ENCODE data around the gene ZCWPW1. TPM values are rescaled to one million over a fixed set of nuclear protein-coding genes. Genes with fewer than 3 reads are reported as not detected.
"Not testable (repeated sequence)": the region's sequence is repeated elsewhere in the genome, so short reads cannot be mapped to it uniquely, and the experiment has no call there.

Gene ZCWPW1
- total RNA-seq, 1 donor = 2.4 TPM

GRCh38 chr7:100357131-100357561, 71.4 kb downstream of the ZCWPW1 start:
- no peak for DNase-seq (ENCODE audit: low read depth in 2 of 3, low spot score in 2 of 3)

- no peak for DNase-seq (ENCODE audit: low read depth in 2 of 3, low spot score in 2 of 3)
Observed at GRCh38 chr7:100356416-100357068, 72.0 kb downstream of the ZCWPW1 start.

GRCh38 chr7:100353685-100354330, 74.7 kb downstream of the ZCWPW1 start:
- DNase-seq (ENCODE audit: low read depth in 2 of 3, low spot score in 2 of 3) = no peak

GRCh38 chr7:100352984-100353684, 75.4 kb downstream of the ZCWPW1 start:
- no peak for DNase-seq (ENCODE audit: low read depth in 2 of 3, low spot score in 2 of 3)

- not testable (repeated sequence) for DNase-seq (ENCODE audit: low read depth in 2 of 3, low spot score in 2 of 3)
Observed at GRCh38 chr7:100352230-100352781, 76.2 kb downstream of the ZCWPW1 start.

GRCh38 chr7:100351657-100352058, 76.8 kb downstream of the ZCWPW1 start:
- DNase-seq (ENCODE audit: low read depth in 2 of 3, low spot score in 2 of 3) = no peak

Other genes with a start within 250 kb of the ZCWPW1 start
- 0.54 TPM for gene PVRIG, start 208.8 kb downstream of the ZCWPW1 start, total RNA-seq
- gene SPDYE3, start 121.0 kb downstream of the ZCWPW1 start, total RNA-seq = not detected
- gene PILRB, start 70.6 kb downstream of the ZCWPW1 start, total RNA-seq = 39.6 TPM
- 2.2 TPM for gene PILRA, start 55.2 kb downstream of the ZCWPW1 start, total RNA-seq
- 88.3 TPM for gene MEPCE, start 1.1 kb upstream of the ZCWPW1 start, total RNA-seq
- gene PPP1R35, start 7.8 kb upstream of the ZCWPW1 start, total RNA-seq = 43.1 TPM
- gene SPACDR, start 35.6 kb upstream of the ZCWPW1 start, total RNA-seq = 0.27 TPM
- gene TSC22D4, start 50.5 kb upstream of the ZCWPW1 start, total RNA-seq = 60.9 TPM
- gene NYAP1, start 55.2 kb upstream of the ZCWPW1 start, total RNA-seq = under 0.01 TPM
- gene AGFG2, start 110.5 kb upstream of the ZCWPW1 start, total RNA-seq = 10.5 TPM
- 2.2 TPM for gene SAP25, start 145.2 kb upstream of the ZCWPW1 start, total RNA-seq
- 109 TPM for gene LRCH4, start 157.4 kb upstream of the ZCWPW1 start, total RNA-seq
- gene FBXO24, start 157.6 kb upstream of the ZCWPW1 start, total RNA-seq = 0.81 TPM
- 0.81 TPM for gene PCOLCE, start 173.7 kb upstream of the ZCWPW1 start, total RNA-seq
- gene MOSPD3, start 183.8 kb upstream of the ZCWPW1 start, total RNA-seq = 12.1 TPM
- gene TFR2, start 212.8 kb upstream of the ZCWPW1 start, total RNA-seq = 51.7 TPM
- not detected for gene ACTL6B, start 227.7 kb upstream of the ZCWPW1 start, total RNA-seq
- 121 TPM for gene GNB2, start 245.0 kb upstream of the ZCWPW1 start, total RNA-seq